Tibial nerve (tissue), 4 donors: ENCODE data around the gene RAB26. TPM values are rescaled to one million over a fixed set of nuclear protein-coding genes. Genes with fewer than 3 reads are reported as not detected.

Source experiments
- DNase-seq, 2 donors: peaks; one replicate each; pipeline ENCODE4 v3.0.0-alpha.2; 2019; ENCODE audit warnings: low spot score in 2 of 2
- H3K27ac ChIP-seq, 4 donors: fragments of 200-600 bp; sonication (generic) in 3 of 4; one replicate each; pipeline ENCODE4 v1.5.1; 2017 to 2019; ENCODE audit warnings: mild to moderate bottlenecking in 1 of 4
- H3K27me3 ChIP-seq, 2 donors: fragments of 200-600 bp; sonication (generic) in 1 of 2; one replicate each; pipeline versions ENCODE4 v1.5.1 to v1.6.0; 2017 to 2019
- H3K36me3 ChIP-seq, 3 donors: fragments of 200-600 bp; sonication (generic); one replicate each; pipeline ENCODE4 v1.5.1; 2018 to 2019
- H3K4me1 ChIP-seq, 4 donors: fragments of 200-600 bp; sonication (generic) in 3 of 4; one replicate each; pipeline ENCODE4 v1.5.1; 2017 to 2019
- H3K4me3 ChIP-seq, 4 donors: fragments of 200-600 bp; sonication (generic) in 3 of 4; one replicate each; pipeline ENCODE4 v1.5.1; 2017 to 2019; ENCODE audit warnings: mild to moderate bottlenecking in 1 of 4, moderate library complexity in 1 of 4
- H3K9me3 ChIP-seq, 4 donors: fragments of 200-600 bp; sonication (generic) in 3 of 4; one replicate each; pipeline ENCODE4 v1.5.1; 2017 to 2019
- EP300 ChIP-seq, 2 donors: sonication (generic); formaldehyde crosslinking; IDR thresholded peaks; one replicate each; pipeline ENCODE4 v1.6.1; 2017; ENCODE audit warnings: antibody characterized with exemption in 2 of 2, mild to moderate bottlenecking in 1 of 2
- POLR2A ChIP-seq, 2 donors: fragments of 450-650 bp; IDR thresholded peaks; one replicate each; pipeline ENCODE4 v1.6.1; 2017; ENCODE audit warnings: antibody characterized with exemption in 2 of 2, mild to moderate bottlenecking in 2 of 2, moderate library complexity in 2 of 2
- WGBS, 2 donors: methylation state at CpG; one replicate each; pipeline ENCODE4 v1.1.5; 2018; 5-methylcytosine and 5-hydroxymethylcytosine counted together
- total RNA-seq, 4 donors: library from RNA; depleted of rRNA; stranded (reverse); fragments of >200 nt; gene quantifications; one replicate each; pipeline ENCODE4 v1.1.0, GENCODE V29; 2016
- TF ChIP-seq, protein P1 (sequence below), 5 experiments: fragments of 200-600 bp in 3 of 5; fragments of 450-650 bp in 2 of 5; sonication (generic) in 3 of 5; IDR thresholded peaks; one replicate each; pipeline ENCODE4 v1.5.1; 2016 to 2019; ENCODE audit warnings: antibody characterized with exemption in 5 of 5, mild to moderate bottlenecking in 3 of 5, moderate library complexity in 2 of 5

The RAB26 gene
- total RNA-seq, 4 donors from 2014 or later, result not detected

DNA sequence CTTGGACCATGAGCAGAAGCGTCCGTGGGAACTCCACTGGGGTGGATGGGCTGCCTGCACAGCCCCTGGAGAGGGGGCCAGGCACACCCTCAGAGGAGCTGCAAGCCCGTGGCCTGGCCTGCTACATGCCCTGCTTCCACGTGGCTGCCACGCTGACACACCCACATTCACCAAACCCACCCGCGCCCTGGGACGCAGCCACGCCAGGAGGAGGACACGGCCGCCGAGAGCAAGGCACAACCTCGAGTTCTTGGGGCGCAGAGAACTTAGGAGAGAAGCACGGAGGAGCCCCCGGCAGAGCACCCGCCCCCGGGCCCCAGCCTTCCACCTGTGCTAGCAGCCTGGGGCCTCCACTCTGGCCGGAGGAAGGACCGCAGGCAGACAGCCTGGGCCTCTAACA, 29.1 kb downstream of the RAB26 start:
- TF ChIP-seq EP300 (IDR thresholded peaks at IDR 0.05) (no peak), POLR2A (IDR thresholded peaks at IDR 0.05) (no peak)
- TF ChIP-seq, protein P1, sequence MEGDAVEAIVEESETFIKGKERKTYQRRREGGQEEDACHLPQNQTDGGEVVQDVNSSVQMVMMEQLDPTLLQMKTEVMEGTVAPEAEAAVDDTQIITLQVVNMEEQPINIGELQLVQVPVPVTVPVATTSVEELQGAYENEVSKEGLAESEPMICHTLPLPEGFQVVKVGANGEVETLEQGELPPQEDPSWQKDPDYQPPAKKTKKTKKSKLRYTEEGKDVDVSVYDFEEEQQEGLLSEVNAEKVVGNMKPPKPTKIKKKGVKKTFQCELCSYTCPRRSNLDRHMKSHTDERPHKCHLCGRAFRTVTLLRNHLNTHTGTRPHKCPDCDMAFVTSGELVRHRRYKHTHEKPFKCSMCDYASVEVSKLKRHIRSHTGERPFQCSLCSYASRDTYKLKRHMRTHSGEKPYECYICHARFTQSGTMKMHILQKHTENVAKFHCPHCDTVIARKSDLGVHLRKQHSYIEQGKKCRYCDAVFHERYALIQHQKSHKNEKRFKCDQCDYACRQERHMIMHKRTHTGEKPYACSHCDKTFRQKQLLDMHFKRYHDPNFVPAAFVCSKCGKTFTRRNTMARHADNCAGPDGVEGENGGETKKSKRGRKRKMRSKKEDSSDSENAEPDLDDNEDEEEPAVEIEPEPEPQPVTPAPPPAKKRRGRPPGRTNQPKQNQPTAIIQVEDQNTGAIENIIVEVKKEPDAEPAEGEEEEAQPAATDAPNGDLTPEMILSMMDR (IDR thresholded peaks at IDR 0.05), result no peak
- Histone ChIP-seq H3K4me1 (peaks cover 0 to 5% (median 0%) of the 10 kb centered on the region in 4 donors), H3K36me3 (peaks cover 3 to 61% (median 28%) of the 10 kb centered on the region in 3 donors), H3K27ac (no peak overlapping the region), H3K9me3 (no peaks in the 10 kb centered on the region), H3K4me3 (no peak overlapping the region), H3K27me3 (no peaks in the 10 kb centered on the region)
- 93 to 97% methylated on average over 20 of the region's 20 CpGs for WGBS, 2 donors
- no peak for DNase-seq

DNA sequence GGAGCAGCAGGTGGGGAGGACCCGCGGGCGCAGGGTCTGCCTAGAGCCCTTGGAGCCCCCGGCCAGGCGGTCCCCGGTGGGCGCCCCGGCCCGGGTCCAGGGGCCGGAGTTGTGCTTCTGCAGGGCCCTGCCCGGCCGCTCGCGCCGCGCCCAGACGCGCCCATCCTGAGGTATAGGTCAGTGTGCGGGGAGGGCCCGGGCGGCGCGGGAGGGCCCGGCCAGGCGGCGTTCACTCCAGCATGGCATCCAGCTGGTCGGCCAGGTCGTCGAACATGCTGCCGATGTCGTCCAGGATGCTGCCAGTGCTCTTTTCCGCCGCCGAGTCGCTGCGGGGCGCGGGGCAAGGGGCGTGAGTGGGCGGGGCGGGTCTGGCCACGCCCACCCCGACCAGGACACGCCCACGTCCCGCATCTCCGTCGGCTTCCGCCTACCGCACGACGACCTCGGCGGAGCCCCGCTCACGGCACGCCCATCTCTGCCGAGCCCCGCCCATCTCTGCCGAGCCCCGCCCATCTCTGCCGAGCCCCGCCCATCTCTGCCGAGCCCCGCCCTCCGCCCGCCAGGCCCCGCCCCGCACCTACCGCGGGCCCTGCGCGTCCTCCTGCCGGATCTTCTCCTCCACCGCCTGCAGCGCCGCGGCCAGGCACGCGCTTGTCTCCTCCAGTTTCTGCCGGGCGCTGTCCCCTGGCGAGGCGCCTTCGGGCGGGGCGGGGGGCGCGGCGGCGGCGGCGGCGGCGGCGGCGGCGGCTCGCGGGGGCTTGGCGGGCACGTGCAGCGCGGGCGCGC, 30.1 kb downstream of the RAB26 start:
- peaks cover 3 to 51% (median 21%) of the 10 kb centered on the region in 3 donors for H3K36me3 ChIP-seq
- H3K27ac ChIP-seq, result no peak overlapping the region
- no peaks in the 10 kb centered on the region for H3K9me3 ChIP-seq
- peaks cover 0 to 5% (median 0%) of the 10 kb centered on the region in 4 donors for H3K4me1 ChIP-seq
- TF ChIP-seq, protein P1 (IDR thresholded peaks at IDR 0.05), result no peak
- TF ChIP-seq EP300 (IDR thresholded peaks at IDR 0.05) (no peak), POLR2A (IDR thresholded peaks at IDR 0.05) (no peak)
- H3K27me3 ChIP-seq, result no peaks in the 10 kb centered on the region
- no peak for DNase-seq
- H3K4me3 ChIP-seq, result no peak overlapping the region
- WGBS, 2 donors, result 21 to 45% methylated on average over 61 to 82 of the region's 106 CpGs

DNA sequence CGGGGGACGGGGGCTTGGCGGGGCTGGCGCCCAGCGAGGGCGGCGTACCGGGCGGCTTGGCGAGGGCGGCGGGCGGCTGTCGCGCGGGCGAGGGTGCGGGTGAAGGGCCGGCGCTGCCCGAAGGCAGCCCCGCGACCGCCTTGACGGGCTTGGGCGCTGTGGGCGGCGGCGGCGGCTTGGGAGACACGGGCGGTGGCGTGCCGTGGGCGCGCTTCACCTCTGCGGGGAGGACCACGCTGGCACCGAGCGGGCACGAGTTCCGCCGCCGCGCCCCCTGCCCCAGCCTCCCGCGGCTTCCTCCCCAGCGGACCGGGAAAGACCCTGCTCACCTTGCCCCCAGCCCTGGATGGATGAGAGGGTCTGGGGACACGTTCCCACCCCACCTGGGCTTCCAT, 30.7 kb downstream of the RAB26 start:
- Histone ChIP-seq H3K36me3 (peaks cover 3 to 45% (median 15%) of the 10 kb centered on the region in 3 donors), H3K4me3 (no peak overlapping the region), H3K27me3 (no peaks in the 10 kb centered on the region), H3K27ac (no peak overlapping the region), H3K9me3 (no peaks in the 10 kb centered on the region), H3K4me1 (peaks cover 0 to 5% (median 0%) of the 10 kb centered on the region in 4 donors)
- no peak for DNase-seq
- 49 to 53% methylated on average over 15 to 23 of the region's 50 CpGs for WGBS, 2 donors
- TF ChIP-seq, protein P1 (IDR thresholded peaks at IDR 0.05), result no peak
- no peak for TF ChIP-seq POLR2A (IDR thresholded peaks at IDR 0.05)

DNA sequence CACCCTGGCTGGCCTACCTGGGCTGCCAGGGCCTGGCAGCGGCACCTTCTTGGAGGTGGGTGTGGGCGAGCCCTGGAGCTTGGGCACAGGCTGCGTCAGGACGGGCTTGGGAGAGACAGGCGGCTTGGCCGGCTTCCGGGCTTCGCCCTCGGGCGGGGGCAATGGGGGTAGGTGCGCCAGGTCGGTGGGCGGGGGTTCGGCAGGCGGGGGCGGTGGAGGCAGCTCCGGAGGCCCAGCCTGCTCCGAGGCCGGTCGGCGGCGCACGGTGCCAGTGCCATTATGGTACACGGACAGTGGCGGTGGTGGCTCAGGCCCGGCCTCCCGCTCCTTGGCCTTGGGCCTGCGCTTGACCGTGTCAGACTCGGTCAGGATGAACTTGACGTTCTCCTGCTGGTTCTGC, 31.2 kb downstream of the RAB26 start:
- Histone ChIP-seq H3K4me3 (no peak overlapping the region), H3K36me3 (peaks cover 3 to 40% (median 14%) of the 10 kb centered on the region in 3 donors), H3K27me3 (no peaks in the 10 kb centered on the region), H3K4me1 (peaks cover 0 to 5% (median 0%) of the 10 kb centered on the region in 4 donors), H3K9me3 (no peaks in the 10 kb centered on the region), H3K27ac (no peak overlapping the region)
- TF ChIP-seq, protein P1 (IDR thresholded peaks at IDR 0.05), result no peak
- TF ChIP-seq EP300 (IDR thresholded peaks at IDR 0.05) (no peak), POLR2A (IDR thresholded peaks at IDR 0.05) (no peak)
- no peak for DNase-seq
- 96 to 97% methylated on average over 5 to 13 of the region's 31 CpGs for WGBS, 2 donors

DNA sequence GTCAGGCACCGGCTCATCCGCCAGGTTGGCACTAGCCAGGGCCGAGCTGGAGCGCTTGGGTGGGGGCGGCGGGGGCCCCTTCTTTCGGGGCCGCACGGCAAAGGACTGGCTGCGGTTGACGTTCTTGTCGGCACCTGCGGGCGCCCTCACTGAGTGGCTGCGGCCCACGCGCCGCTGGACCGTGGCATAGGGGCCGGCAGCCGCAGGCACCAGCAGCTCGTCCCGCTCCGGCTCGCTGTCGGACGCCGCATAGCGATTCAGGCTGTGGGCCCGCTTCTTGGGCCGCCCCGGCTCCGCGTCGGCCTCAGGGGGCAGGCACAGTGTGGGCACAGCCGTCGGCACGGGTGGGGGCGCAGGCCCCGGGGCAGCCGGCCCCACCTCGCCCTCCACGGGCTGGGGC, 32.0 kb downstream of the RAB26 start:
- 90 to 95% methylated on average over 8 to 43 of the region's 43 CpGs for WGBS, 2 donors
- Histone ChIP-seq H3K27me3 (no peaks in the 10 kb centered on the region), H3K4me3 (no peak overlapping the region), H3K4me1 (peaks cover 0 to 5% (median 0%) of the 10 kb centered on the region in 4 donors), H3K27ac (no peak overlapping the region), H3K9me3 (no peaks in the 10 kb centered on the region), H3K36me3 (peaks cover 3 to 32% (median 8%) of the 10 kb centered on the region in 3 donors)
- no peak for DNase-seq
- TF ChIP-seq POLR2A (IDR thresholded peaks at IDR 0.05), result no peak
- TF ChIP-seq, protein P1 (IDR thresholded peaks at IDR 0.05), result no peak
- TF ChIP-seq EP300 (IDR thresholded peaks at IDR 0.05), result no peak
